ENCODE measurements around the gene DKK1. TPM values are rescaled to one million over a fixed set of nuclear protein-coding genes. Genes with fewer than 3 reads are reported as not detected.

Gene DKK1
- total RNA-seq, 2 donors from 2014 or later: 12.0 to 28.9 TPM

DNA sequence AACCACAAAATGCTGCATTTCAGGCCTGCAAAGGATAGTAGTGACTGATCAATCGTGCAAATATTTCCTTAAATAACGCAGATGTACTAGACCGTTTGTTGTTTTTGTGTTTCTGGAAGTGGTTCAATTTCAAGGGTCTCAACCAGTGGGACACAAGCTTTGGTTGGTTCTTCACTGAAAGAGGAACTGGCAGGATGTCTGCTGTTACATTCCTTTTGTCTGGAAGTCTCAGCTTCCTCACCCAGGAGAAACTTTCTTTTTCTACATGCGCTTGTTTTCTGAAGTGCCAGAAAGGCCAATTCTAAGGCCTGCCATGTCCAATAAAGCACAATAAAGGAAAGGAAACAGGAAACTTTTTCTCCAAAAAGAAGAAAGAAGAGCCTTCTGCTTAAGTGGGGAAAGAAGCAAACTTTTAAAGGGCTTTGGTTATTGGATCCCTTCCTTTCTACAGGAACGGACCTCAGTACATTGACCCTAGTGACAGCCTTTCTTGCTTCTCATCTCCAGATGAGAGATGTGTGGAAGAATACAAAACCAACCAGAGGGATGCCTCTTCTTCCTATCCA is 4.1 kb downstream of the DKK1 start:
- Histone ChIP-seq H3K27ac (ENCODE audit: low read depth, low read length) (peak overlapping the region; percentile 8), H3K9me3 (ENCODE audit: control insufficient read depth, low read length) (no peaks in the 10 kb centered on the region), H3K9ac (ENCODE audit: extremely low read depth, low read length, poor library complexity, severe bottlenecking) (no peak overlapping the region), H3K4me3 (ENCODE audit: low read length) (no peak overlapping the region), H3K36me3 (ENCODE audit: control insufficient read depth, insufficient read depth, low read length) (peaks cover 18% of the 10 kb centered on the region), H3K4me1 (ENCODE audit: control insufficient read depth, insufficient read depth, low read length) (no peaks in the 10 kb centered on the region), H3K27me3 (ENCODE audit: control insufficient read depth, insufficient read depth, low read length, poor library complexity, severe bottlenecking) (peaks cover 18% of the 10 kb centered on the region)
- H3K9me3 Mint-ChIP-seq: no peaks in the 10 kb centered on the region
- WGBS, 2 experiments (ENCODE audit: insufficient coverage in 1 of 2, insufficient read length in 1 of 2): 87 to 100% methylated on average over 1 to 5 of the region's 5 CpGs
- no peak overlapping the region for H3K4me3 Mint-ChIP-seq
- H3K27me3 Mint-ChIP-seq (ENCODE audit: insufficient read depth): peaks cover 42% of the 10 kb centered on the region
- peaks cover 26% of the 10 kb centered on the region for H3K4me1 Mint-ChIP-seq
- TF ChIP-seq, protein P1, sequence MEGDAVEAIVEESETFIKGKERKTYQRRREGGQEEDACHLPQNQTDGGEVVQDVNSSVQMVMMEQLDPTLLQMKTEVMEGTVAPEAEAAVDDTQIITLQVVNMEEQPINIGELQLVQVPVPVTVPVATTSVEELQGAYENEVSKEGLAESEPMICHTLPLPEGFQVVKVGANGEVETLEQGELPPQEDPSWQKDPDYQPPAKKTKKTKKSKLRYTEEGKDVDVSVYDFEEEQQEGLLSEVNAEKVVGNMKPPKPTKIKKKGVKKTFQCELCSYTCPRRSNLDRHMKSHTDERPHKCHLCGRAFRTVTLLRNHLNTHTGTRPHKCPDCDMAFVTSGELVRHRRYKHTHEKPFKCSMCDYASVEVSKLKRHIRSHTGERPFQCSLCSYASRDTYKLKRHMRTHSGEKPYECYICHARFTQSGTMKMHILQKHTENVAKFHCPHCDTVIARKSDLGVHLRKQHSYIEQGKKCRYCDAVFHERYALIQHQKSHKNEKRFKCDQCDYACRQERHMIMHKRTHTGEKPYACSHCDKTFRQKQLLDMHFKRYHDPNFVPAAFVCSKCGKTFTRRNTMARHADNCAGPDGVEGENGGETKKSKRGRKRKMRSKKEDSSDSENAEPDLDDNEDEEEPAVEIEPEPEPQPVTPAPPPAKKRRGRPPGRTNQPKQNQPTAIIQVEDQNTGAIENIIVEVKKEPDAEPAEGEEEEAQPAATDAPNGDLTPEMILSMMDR (conservative IDR thresholded peaks at IDR 0.05): no peak
- H3K27ac Mint-ChIP-seq: no peak overlapping the region
- DNase-seq: no peak
- peaks cover 7% of the 10 kb centered on the region for H3K36me3 Mint-ChIP-seq (ENCODE audit: low read depth)

DNA sequence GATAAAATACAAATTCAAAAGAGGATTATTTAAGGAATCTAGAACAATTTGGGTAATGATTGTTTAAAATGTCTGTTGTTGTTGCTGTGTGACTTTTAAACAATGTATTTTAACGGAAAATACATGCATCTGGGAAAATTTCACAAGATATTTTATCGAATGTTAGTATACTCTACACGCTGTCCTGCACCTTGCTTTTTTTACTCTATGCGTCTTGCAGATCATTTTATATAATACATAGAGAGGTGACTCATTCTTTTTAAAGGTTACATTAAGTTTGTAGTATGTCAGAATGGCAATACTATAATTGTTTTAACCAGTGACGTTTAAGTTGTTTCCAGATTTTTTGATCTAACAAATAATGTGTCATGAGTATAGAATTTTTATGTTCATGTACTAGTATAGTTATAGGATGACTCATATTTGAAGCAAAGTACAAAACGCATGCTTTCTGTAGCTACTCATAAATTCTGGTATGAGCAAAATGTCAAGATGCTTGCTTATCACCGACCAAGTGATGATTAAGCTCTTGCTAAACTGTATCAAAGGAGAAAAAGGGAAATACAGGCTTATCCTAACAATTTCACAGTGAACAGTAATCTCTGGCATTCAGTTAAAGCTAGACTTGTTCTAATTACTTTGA is 4.9 kb downstream of the DKK1 start:
- peaks cover 20% of the 10 kb centered on the region for H3K27me3 ChIP-seq (ENCODE audit: control insufficient read depth, insufficient read depth, low read length, poor library complexity, severe bottlenecking)
- no peaks in the 10 kb centered on the region for H3K4me1 ChIP-seq (ENCODE audit: control insufficient read depth, insufficient read depth, low read length)
- Mint-ChIP-seq H3K36me3 (ENCODE audit: low read depth) (peaks cover 7% of the 10 kb centered on the region), H3K27ac (no peak overlapping the region), H3K4me1 (peaks cover 23% of the 10 kb centered on the region), H3K4me3 (no peak overlapping the region), H3K27me3 (ENCODE audit: insufficient read depth) (peaks cover 41% of the 10 kb centered on the region), H3K9me3 (no peaks in the 10 kb centered on the region)
- peaks cover 18% of the 10 kb centered on the region for H3K36me3 ChIP-seq (ENCODE audit: control insufficient read depth, insufficient read depth, low read length)
- no peak overlapping the region for H3K4me3 ChIP-seq (ENCODE audit: low read length)
- H3K9ac ChIP-seq (ENCODE audit: extremely low read depth, low read length, poor library complexity, severe bottlenecking): no peak overlapping the region
- no peak for DNase-seq
- H3K9me3 ChIP-seq (ENCODE audit: control insufficient read depth, low read length): no peaks in the 10 kb centered on the region
- WGBS, 2 experiments (ENCODE audit: insufficient coverage in 1 of 2, insufficient read length in 1 of 2): 85 to 88% methylated on average over 3 to 7 of the region's 7 CpGs
- H3K27ac ChIP-seq (ENCODE audit: low read depth, low read length): no peak overlapping the region
- TF ChIP-seq, protein P1 (conservative IDR thresholded peaks at IDR 0.05): no peak

DNA sequence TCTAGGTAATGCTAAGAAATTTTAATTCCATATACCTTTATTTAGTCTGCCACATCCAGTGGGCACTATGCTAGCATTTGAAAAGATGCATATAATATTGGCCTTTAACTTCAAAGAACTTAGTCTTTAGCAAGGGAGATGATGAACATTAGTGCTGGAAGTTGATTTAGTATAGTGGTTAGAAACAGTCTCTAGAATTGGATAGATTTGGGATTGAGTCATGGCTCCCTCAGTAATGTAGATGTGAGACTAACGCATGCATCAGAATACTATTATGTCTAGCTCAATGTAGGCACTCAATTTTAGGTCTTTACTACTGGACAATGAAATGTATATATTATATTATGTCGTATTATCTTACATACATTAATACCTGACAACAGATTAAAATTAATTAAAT is 5.8 kb downstream of the DKK1 start:
- Histone ChIP-seq H3K27ac (ENCODE audit: low read depth, low read length) (no peak overlapping the region), H3K9me3 (ENCODE audit: control insufficient read depth, low read length) (no peaks in the 10 kb centered on the region), H3K4me3 (ENCODE audit: low read length) (no peak overlapping the region), H3K9ac (ENCODE audit: extremely low read depth, low read length, poor library complexity, severe bottlenecking) (no peak overlapping the region), H3K36me3 (ENCODE audit: control insufficient read depth, insufficient read depth, low read length) (peaks cover 18% of the 10 kb centered on the region), H3K27me3 (ENCODE audit: control insufficient read depth, insufficient read depth, low read length, poor library complexity, severe bottlenecking) (peaks cover 20% of the 10 kb centered on the region), H3K4me1 (ENCODE audit: control insufficient read depth, insufficient read depth, low read length) (no peaks in the 10 kb centered on the region)
- Mint-ChIP-seq H3K4me3 (no peak overlapping the region), H3K9me3 (no peaks in the 10 kb centered on the region), H3K4me1 (peaks cover 18% of the 10 kb centered on the region), H3K27ac (no peak overlapping the region), H3K27me3 (ENCODE audit: insufficient read depth) (peaks cover 34% of the 10 kb centered on the region), H3K36me3 (ENCODE audit: low read depth) (peaks cover 7% of the 10 kb centered on the region)
- DNase-seq: no peak
- WGBS, 2 experiments (ENCODE audit: insufficient coverage in 1 of 2, insufficient read length in 1 of 2): 100% methylated on average over 1 of the region's 2 CpGs; no CpG with 5 or more reads in 1 of the 2 experiments
- TF ChIP-seq, protein P1 (conservative IDR thresholded peaks at IDR 0.05): no peak
